ENCODE results near the gene TCF7L2.

The TCF7L2 gene

DNA sequence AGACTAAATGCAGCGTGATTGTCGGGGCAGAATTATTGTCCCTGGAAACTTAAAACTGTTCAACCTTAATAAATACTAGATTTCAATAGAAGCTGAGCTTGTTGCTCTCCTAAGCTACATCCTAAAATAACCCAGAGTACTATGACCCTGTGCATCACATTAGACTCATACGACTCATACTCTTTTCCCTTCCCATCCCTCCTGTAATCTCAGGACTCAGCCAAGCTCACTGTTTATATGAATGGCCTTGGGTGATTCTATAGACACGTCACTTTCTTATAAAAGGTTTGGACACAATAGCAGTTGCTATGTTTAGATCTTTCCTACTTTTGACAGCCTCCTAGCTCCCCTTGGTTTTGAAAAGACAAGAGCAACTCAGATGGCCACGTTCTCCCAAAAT is 17.2 kb downstream of the TCF7L2 start:
- Histone ChIP-seq H3K79me2 (ENCODE audit: control insufficient read depth, low read length) (0 out of 2 replicates have a peak, but pooled peaks cover under 1% of the 10 kb centered on the region), H3K36me3 (ENCODE audit: control insufficient read depth, low read length) (0 out of 2 replicates have a peak, but pooled peaks cover 2% of the 10 kb centered on the region), H3K9me2 (replicated peaks; ENCODE audit: control insufficient read depth, low read length) (no peaks in the 10 kb centered on the region), H3K9me3 (ENCODE audit: control insufficient read depth, insufficient read depth, low read length) (no peaks in the 10 kb centered on the region), H3K4me3 (ENCODE audit: low read length) (no peak overlapping the region), H3K27me3 (ENCODE audit: control insufficient read depth, low read length) (no peaks in the 10 kb centered on the region), H4K20me1 (ENCODE audit: control insufficient read depth, insufficient read depth, low read depth, low read length) (peaks cover 7% of the 10 kb centered on the region; the same call in 1 of the 2 replicates), H3K4me2 (ENCODE audit: low read length) (no peak overlapping the region), H3K4me1 (ENCODE audit: control insufficient read depth, low read length) (no peaks in the 10 kb centered on the region), H3F3A (ENCODE audit: control insufficient read depth, insufficient read depth) (no peaks in the 10 kb centered on the region), H3K27ac (ENCODE audit: low read depth, low read length) (no peak overlapping the region)
- no peak for TF ChIP-seq CTCF (IDR thresholded peaks at IDR 0.05; ENCODE audit: low read depth, low read length, poor library complexity, severe bottlenecking)
- no peak for TF ChIP-seq EZH2phosphoT487 (IDR thresholded peaks at IDR 0.05; ENCODE audit: borderline replicate concordance, low read length)

DNA sequence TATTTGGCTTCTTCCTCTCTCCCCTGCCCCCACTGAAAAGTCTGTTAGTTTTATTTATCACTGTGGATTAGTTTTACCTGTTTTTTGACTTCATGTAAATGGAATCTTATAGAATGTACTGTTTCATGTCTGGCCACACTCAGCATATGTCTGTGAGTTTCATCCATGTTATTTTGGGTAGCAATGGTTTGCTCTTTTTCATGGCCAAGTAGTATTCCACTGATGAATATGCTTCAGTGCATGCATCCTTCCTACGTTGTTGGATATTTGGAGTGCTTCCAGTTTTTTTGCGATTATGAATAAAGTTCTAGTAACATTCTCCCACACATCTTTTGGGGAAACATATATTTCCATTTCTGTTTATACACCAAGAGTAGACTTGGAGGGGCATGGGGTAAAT is 19.1 kb downstream of the TCF7L2 start:
- H3K27me3 ChIP-seq (ENCODE audit: control insufficient read depth, low read length): no peaks in the 10 kb centered on the region
- H3K79me2 ChIP-seq (ENCODE audit: control insufficient read depth, low read length): no peaks in the 10 kb centered on the region
- no peak for TF ChIP-seq EZH2phosphoT487 (IDR thresholded peaks at IDR 0.05; ENCODE audit: borderline replicate concordance, low read length)
- TF ChIP-seq CTCF (IDR thresholded peaks at IDR 0.05; ENCODE audit: low read depth, low read length, poor library complexity, severe bottlenecking): no peak
- H3K9me2 ChIP-seq (replicated peaks; ENCODE audit: control insufficient read depth, low read length): no peaks in the 10 kb centered on the region
- H3F3A ChIP-seq (ENCODE audit: control insufficient read depth, insufficient read depth): no peaks in the 10 kb centered on the region
- H3K9me3 ChIP-seq (ENCODE audit: control insufficient read depth, insufficient read depth, low read length): no peaks in the 10 kb centered on the region
- H3K27ac ChIP-seq (ENCODE audit: low read depth, low read length): no peak overlapping the region
- 0 out of 2 replicates have a peak, but pooled peaks cover 2% of the 10 kb centered on the region for H3K36me3 ChIP-seq (ENCODE audit: control insufficient read depth, low read length)
- H3K4me2 ChIP-seq (ENCODE audit: low read length): no peak overlapping the region
- peaks cover 7% of the 10 kb centered on the region; the same call in 1 of the 2 replicates for H4K20me1 ChIP-seq (ENCODE audit: control insufficient read depth, insufficient read depth, low read depth, low read length)
- H3K4me1 ChIP-seq (ENCODE audit: control insufficient read depth, low read length): no peaks in the 10 kb centered on the region
- no peak overlapping the region for H3K4me3 ChIP-seq (ENCODE audit: low read length)

GRCh38 chr10:112969542-112969941 is 19.5 kb downstream of the TCF7L2 start:
- Histone ChIP-seq H3K79me2 (ENCODE audit: control insufficient read depth, low read length) (no peaks in the 10 kb centered on the region), H3F3A (ENCODE audit: control insufficient read depth, insufficient read depth) (no peaks in the 10 kb centered on the region), H3K27ac (ENCODE audit: low read depth, low read length) (no peak overlapping the region), H3K27me3 (ENCODE audit: control insufficient read depth, low read length) (no peaks in the 10 kb centered on the region), H3K4me3 (ENCODE audit: low read length) (no peak overlapping the region), H3K4me1 (ENCODE audit: control insufficient read depth, low read length) (no peaks in the 10 kb centered on the region), H4K20me1 (ENCODE audit: control insufficient read depth, insufficient read depth, low read depth, low read length) (peaks cover 7% of the 10 kb centered on the region; the same call in 1 of the 2 replicates), H3K36me3 (ENCODE audit: control insufficient read depth, low read length) (0 out of 2 replicates have a peak, but pooled peaks cover 2% of the 10 kb centered on the region), H3K9me3 (ENCODE audit: control insufficient read depth, insufficient read depth, low read length) (no peaks in the 10 kb centered on the region), H3K4me2 (ENCODE audit: low read length) (no peak overlapping the region), H3K9me2 (replicated peaks; ENCODE audit: control insufficient read depth, low read length) (no peaks in the 10 kb centered on the region)
- TF ChIP-seq CTCF (IDR thresholded peaks at IDR 0.05; ENCODE audit: low read depth, low read length, poor library complexity, severe bottlenecking): no peak
- no peak for TF ChIP-seq EZH2phosphoT487 (IDR thresholded peaks at IDR 0.05; ENCODE audit: borderline replicate concordance, low read length)

Data from DOHH2 (cell line).